Progenitor cell of endocrine pancreas (in vitro differentiated cells): ENCODE results near the gene CSTF2. TPM values are rescaled to one million over a fixed set of nuclear protein-coding genes. Genes with fewer than 3 reads are reported as not detected.
"Not testable (repeated sequence)": the region's sequence is repeated elsewhere in the genome, so short reads cannot be mapped to it uniquely, and the experiment has no call there.

Source experiments
- DNase-seq: peaks from one replicate; pipeline ENCODE4 v3.0.0; 2021; ENCODE audit warnings: low spot score; ENCODE audit not compliant: unreplicated experiment
- H3K27ac Mint-ChIP-seq: 2 replicates; pipeline ENCODE4 v1.8.0; 2021; ENCODE audit warnings: mild to moderate bottlenecking, moderate library complexity, mixed read lengths
- H3K27me3 Mint-ChIP-seq: 2 replicates; pipeline ENCODE4 v1.8.0; 2021; ENCODE audit warnings: mixed read lengths
- H3K36me3 Mint-ChIP-seq: 2 replicates; pipeline ENCODE4 v1.8.0; 2022; ENCODE audit warnings: mixed read lengths; ENCODE audit not compliant: insufficient read depth
- H3K4me1 Mint-ChIP-seq: 2 replicates; pipeline ENCODE4 v1.8.0; 2021; ENCODE audit warnings: low read depth, mixed read lengths
- H3K4me3 Mint-ChIP-seq: 2 replicates; pipeline ENCODE4 v1.8.0; 2021; ENCODE audit warnings: low read depth, mild to moderate bottlenecking, moderate library complexity, mixed read lengths
- H3K9me3 Mint-ChIP-seq: 2 replicates; pipeline ENCODE4 v1.8.0; 2021; ENCODE audit warnings: low read depth, mixed read lengths
- total RNA-seq: library from RNA; stranded (reverse); gene quantifications from 2 replicates; pipeline ENCODE4 v1.2.1, GENCODE V29; 2021
- TF ChIP-seq, protein P1 (sequence below): fragments of 200-600 bp; sonication (generic); IDR thresholded peaks from one replicate; pipeline ENCODE4 v1.5.0; 2021; ENCODE audit warnings: antibody characterized with exemption, mild to moderate bottlenecking; ENCODE audit not compliant: unreplicated experiment

CSTF2 gene
- total RNA-seq, 1 donor from 2014 or later, result 22.7 TPM

DNA sequence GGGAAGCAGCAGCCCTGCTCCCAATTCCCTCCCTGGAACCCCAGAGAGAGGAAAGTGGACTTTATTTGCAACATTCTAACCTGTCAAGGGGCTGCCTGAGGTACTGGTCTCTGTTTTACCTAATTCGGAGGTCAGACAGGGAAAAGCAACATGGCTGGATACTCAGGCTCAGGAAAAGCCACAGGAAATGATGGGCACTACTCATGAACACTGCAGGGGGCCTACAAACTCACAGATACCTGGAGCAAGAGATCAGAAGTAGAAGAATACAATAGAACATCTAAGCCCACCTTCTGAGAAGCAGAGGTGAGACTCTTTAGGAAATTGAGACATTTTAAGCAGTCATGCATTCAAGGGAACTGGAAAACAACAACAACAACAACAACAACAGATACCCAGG, 15.4 kb upstream of the CSTF2 start:
- no peak for DNase-seq
- Mint-ChIP-seq H3K4me1 (no peaks in the 10 kb centered on the region), H3K36me3 (no peaks in the 10 kb centered on the region), H3K9me3 (peaks cover 39% of the 10 kb centered on the region), H3K27ac (no peak overlapping the region), H3K4me3 (no peak overlapping the region), H3K27me3 (no peaks in the 10 kb centered on the region)
- TF ChIP-seq, protein P1, sequence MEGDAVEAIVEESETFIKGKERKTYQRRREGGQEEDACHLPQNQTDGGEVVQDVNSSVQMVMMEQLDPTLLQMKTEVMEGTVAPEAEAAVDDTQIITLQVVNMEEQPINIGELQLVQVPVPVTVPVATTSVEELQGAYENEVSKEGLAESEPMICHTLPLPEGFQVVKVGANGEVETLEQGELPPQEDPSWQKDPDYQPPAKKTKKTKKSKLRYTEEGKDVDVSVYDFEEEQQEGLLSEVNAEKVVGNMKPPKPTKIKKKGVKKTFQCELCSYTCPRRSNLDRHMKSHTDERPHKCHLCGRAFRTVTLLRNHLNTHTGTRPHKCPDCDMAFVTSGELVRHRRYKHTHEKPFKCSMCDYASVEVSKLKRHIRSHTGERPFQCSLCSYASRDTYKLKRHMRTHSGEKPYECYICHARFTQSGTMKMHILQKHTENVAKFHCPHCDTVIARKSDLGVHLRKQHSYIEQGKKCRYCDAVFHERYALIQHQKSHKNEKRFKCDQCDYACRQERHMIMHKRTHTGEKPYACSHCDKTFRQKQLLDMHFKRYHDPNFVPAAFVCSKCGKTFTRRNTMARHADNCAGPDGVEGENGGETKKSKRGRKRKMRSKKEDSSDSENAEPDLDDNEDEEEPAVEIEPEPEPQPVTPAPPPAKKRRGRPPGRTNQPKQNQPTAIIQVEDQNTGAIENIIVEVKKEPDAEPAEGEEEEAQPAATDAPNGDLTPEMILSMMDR, result no peak

DNA sequence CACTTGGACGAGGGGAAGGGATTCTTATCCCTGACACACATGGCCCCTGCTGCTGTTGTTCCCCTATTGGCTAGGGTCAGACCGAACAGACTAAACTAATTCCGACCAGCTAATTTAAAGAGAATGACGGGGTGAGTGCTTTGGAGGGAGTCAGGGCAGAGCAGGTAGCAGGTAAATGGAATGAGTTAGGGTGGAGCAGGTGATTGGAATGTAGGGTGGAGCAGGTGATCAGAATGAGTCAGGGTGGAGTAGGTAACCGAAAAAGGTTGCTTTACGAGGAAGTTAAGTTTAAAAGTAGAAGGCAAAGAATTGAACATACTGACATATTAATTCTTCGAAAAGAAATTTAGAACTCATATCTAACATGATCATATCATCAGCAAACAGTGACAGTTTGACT, 11.9 kb upstream of the CSTF2 start:
- not testable (repeated sequence) for H3K27ac Mint-ChIP-seq, H3K36me3 Mint-ChIP-seq, DNase-seq, H3K4me1 Mint-ChIP-seq, H3K27me3 Mint-ChIP-seq, H3K4me3 Mint-ChIP-seq
- H3K9me3 Mint-ChIP-seq, result peaks cover 46% of the 10 kb centered on the region

DNA sequence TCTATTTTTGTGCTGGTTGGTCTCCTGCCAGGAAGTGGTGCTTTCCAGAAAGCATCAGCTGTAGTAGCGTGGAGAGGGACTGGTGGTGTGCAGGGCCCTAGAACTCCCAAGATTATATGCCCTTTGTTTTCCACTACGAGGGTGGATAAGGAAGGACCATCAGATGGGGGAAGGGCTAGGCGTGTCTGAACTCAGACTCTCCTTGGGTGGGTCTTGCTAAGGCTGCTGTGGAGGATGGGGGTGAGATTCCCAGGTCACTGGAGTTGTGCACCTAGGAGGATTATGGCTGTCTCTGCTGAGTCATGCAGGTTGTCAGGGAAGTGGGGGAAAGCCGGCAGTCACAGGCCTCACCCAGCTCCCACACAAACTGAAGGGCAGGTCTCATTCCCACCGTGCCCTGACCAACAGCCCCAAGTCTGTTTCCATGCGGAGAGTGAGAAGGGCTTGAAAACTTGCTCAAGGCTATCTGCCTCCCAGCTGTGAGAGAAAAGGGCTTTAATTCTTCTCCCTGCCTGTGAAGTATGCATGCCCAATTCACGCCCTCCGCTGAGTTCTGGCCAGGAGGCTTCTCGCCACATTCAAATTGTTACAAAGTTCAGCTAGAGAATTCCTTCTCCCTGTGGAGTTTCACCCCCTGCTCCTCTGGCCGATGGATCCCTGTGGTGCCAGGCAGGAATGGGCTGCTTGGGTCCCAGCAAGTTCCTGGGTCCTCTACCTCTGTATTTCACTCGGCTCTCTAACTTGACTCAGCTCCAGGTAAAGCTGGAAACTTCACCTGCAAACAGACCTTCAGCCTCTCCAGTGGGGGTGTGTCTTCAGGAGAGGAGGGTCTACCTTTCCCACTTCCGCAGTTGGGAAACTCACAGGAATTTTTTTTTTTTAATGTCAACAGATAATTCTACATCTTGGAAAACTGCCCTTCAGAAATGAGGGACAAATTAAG, 7.7 kb upstream of the CSTF2 start:
- no peak for DNase-seq
- peaks cover 48% of the 10 kb centered on the region for H3K9me3 Mint-ChIP-seq

DNA sequence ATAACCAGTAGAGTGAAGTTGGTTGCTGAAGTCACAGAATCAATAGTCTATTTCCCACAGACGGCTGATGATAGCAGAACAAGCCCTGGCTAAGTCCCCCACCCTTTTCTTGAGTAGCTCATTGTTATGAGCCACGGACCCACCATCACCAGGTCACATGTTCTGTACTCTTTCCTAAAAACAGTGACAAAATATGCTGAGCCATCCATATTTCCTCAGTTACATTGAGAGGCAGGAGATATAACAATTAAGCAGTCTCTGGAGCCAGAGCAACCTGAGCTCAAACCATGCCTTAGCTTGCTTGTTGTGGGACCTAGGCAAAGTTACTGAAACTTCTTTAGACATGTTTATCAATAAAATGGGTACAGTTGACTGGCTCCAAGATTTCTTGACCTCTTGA, 2.9 kb upstream of the CSTF2 start:
- Mint-ChIP-seq H3K27me3 (no peaks in the 10 kb centered on the region), H3K27ac (no peak overlapping the region), H3K36me3 (peaks cover 1% of the 10 kb centered on the region), H3K4me3 (no peak overlapping the region), H3K9me3 (peaks cover 19% of the 10 kb centered on the region), H3K4me1 (peaks cover 3% of the 10 kb centered on the region)
- TF ChIP-seq, protein P1, result no peak
- no peak for DNase-seq

More for the DNA sequence above, 7.7 kb upstream of the CSTF2 start:
- H3K36me3 Mint-ChIP-seq, result no peaks in the 10 kb centered on the region
- H3K4me3 Mint-ChIP-seq, result peak overlapping the region; percentile 22
- H3K27ac Mint-ChIP-seq, result peak overlapping the region; percentile 11
- TF ChIP-seq, protein P1, result no peak
- H3K27me3 Mint-ChIP-seq, result no peaks in the 10 kb centered on the region
- peaks cover 3% of the 10 kb centered on the region for H3K4me1 Mint-ChIP-seq

DNA sequence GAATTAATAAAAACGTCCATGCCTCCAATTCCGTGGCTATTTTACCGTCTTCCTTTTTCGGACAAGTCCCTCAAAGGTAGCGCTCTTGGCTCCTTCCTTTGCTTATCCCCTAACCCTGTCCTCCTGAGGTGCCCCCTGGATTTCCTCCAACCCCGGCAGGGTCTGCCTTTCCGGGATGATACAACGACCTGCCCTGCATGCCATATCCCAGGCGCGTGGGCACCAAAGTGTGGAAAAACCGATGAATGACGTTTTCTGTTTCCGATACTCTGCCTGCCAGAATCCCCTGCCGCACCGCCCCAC, 706 bp upstream of the CSTF2 start:
- peaks cover 14% of the 10 kb centered on the region for H3K9me3 Mint-ChIP-seq

More for the DNA sequence above, 706 bp upstream of the CSTF2 start:
- Mint-ChIP-seq H3K27me3 (no peaks in the 10 kb centered on the region), H3K36me3 (peaks cover 6% of the 10 kb centered on the region), H3K4me3 (peak overlapping the region; percentile 88), H3K27ac (peak overlapping the region; percentile 8), H3K4me1 (no peaks in the 10 kb centered on the region)
- TF ChIP-seq, protein P1, result no peak
- DNase-seq, result no peak
